SKM-1 treated with dmso at 0.1 percent for 144 hours (cell line): ENCODE results near the gene CRYBG3.
"Not testable (repeated sequence)": the region's sequence is repeated elsewhere in the genome, so short reads cannot be mapped to it uniquely, and the experiment has no call there.

Source experiments
- DNase-seq: peaks from one replicate; lab custom pipeline; 2025; ENCODE audit not compliant: unreplicated experiment; lab: John Stamatoyannopoulos, UW

CRYBG3 gene

GRCh38 chr3:97895216-97895615 is 73.4 kb downstream of the CRYBG3 start:
- DNase-seq = no peak

GRCh38 chr3:97896129-97896528 is 74.3 kb downstream of the CRYBG3 start:
- DNase-seq = no peak

- no peak for DNase-seq
Observed at GRCh38 chr3:97896547-97896946, 74.7 kb downstream of the CRYBG3 start.

GRCh38 chr3:97899331-97899730 is 77.5 kb downstream of the CRYBG3 start:
- no peak for DNase-seq

- DNase-seq = no peak
Observed at GRCh38 chr3:97901313-97902248, 79.8 kb downstream of the CRYBG3 start.

- DNase-seq = not testable (repeated sequence)
Observed at GRCh38 chr3:97909830-97910229, 88.0 kb downstream of the CRYBG3 start.

GRCh38 chr3:97910236-97910831 is 88.5 kb downstream of the CRYBG3 start:
- not testable (repeated sequence) for DNase-seq

- no peak for DNase-seq
Observed at GRCh38 chr3:97910931-97911351, 89.1 kb downstream of the CRYBG3 start.

- DNase-seq = no peak
Observed at GRCh38 chr3:97911459-97911858, 89.6 kb downstream of the CRYBG3 start.

- no peak for DNase-seq
Observed at GRCh38 chr3:97914388-97914787, 92.6 kb downstream of the CRYBG3 start.

- DNase-seq = no peak
Observed at GRCh38 chr3:97916576-97916975, 94.8 kb downstream of the CRYBG3 start.

GRCh38 chr3:97917813-97918536 is 96.2 kb downstream of the CRYBG3 start:
- DNase-seq = no peak

GRCh38 chr3:97927704-97928103 is 105.9 kb downstream of the CRYBG3 start:
- no peak for DNase-seq

GRCh38 chr3:97928986-97929385 is 107.2 kb downstream of the CRYBG3 start:
- DNase-seq = no peak

- DNase-seq = no peak
Observed at GRCh38 chr3:97930018-97930417, 108.2 kb downstream of the CRYBG3 start.

- no peak for DNase-seq
Observed at GRCh38 chr3:97931218-97931617, 109.4 kb downstream of the CRYBG3 start.

GRCh38 chr3:97932387-97932801 is 110.6 kb downstream of the CRYBG3 start:
- no peak for DNase-seq

GRCh38 chr3:97934980-97935695 is 113.3 kb downstream of the CRYBG3 start:
- DNase-seq = no peak

- no peak for DNase-seq
Observed at GRCh38 chr3:97935842-97936241, 114.0 kb downstream of the CRYBG3 start.

- DNase-seq = no peak
Observed at GRCh38 chr3:97937205-97937604, 115.4 kb downstream of the CRYBG3 start.

- DNase-seq = no peak
Observed at GRCh38 chr3:97938444-97938843, 116.6 kb downstream of the CRYBG3 start.
